ENCODE results near the gene LRRC15. TPM values are rescaled to one million over a fixed set of nuclear protein-coding genes. Genes with fewer than 3 reads are reported as not detected.

LRRC15 gene
- total and polyA plus RNA-seq, 2 experiments from 2014 or later: 0.06 TPM; not detected in 1

GRCh38 chr3:194375473-194376240 lies 6.1 kb upstream of the LRRC15 start:
- Histone ChIP-seq H3K27ac (no peak overlapping the region), H3K4me1 (ENCODE audit: low read depth) (peaks cover 6% of the 10 kb centered on the region), H3K27me3 (no peaks in the 10 kb centered on the region), H3K9me3 (ENCODE audit: low read depth) (no peaks in the 10 kb centered on the region), H3K4me3 (no peak overlapping the region), H3K36me3 (no peaks in the 10 kb centered on the region)
- DNase-seq (ENCODE audit: low read depth in 1 of 2, low spot score in 1 of 2): no peak
- TF ChIP-seq CTCF (IDR thresholded peaks at IDR 0.05; ENCODE audit: low read depth, low read length): no peak

GRCh38 chr3:194374935-194375334 lies 5.4 kb upstream of the LRRC15 start:
- Histone ChIP-seq H3K36me3 (no peaks in the 10 kb centered on the region), H3K27ac (no peak overlapping the region), H3K4me1 (ENCODE audit: low read depth) (peaks cover 4% of the 10 kb centered on the region), H3K27me3 (no peaks in the 10 kb centered on the region), H3K9me3 (ENCODE audit: low read depth) (no peaks in the 10 kb centered on the region), H3K4me3 (no peak overlapping the region)
- TF ChIP-seq CTCF (IDR thresholded peaks at IDR 0.05; ENCODE audit: low read depth, low read length): no peak
- DNase-seq (ENCODE audit: low read depth in 1 of 2, low spot score in 1 of 2): no peak

GRCh38 chr3:194373899-194374298 lies 4.4 kb upstream of the LRRC15 start:
- H3K9me3 ChIP-seq (ENCODE audit: low read depth): no peaks in the 10 kb centered on the region
- DNase-seq (ENCODE audit: low read depth in 1 of 2, low spot score in 1 of 2): no peak
- H3K4me1 ChIP-seq (ENCODE audit: low read depth): no peaks in the 10 kb centered on the region
- H3K4me3 ChIP-seq: no peak overlapping the region
- H3K27ac ChIP-seq: no peak overlapping the region
- peaks cover 8% of the 10 kb centered on the region for H3K27me3 ChIP-seq
- TF ChIP-seq CTCF (IDR thresholded peaks at IDR 0.05; ENCODE audit: low read depth, low read length): no peak
- H3K36me3 ChIP-seq: no peaks in the 10 kb centered on the region

GRCh38 chr3:194373028-194373427 lies 3.5 kb upstream of the LRRC15 start:
- no peak overlapping the region for H3K4me3 ChIP-seq
- no peaks in the 10 kb centered on the region for H3K9me3 ChIP-seq (ENCODE audit: low read depth)
- H3K4me1 ChIP-seq (ENCODE audit: low read depth): no peaks in the 10 kb centered on the region
- H3K27ac ChIP-seq: no peak overlapping the region
- TF ChIP-seq CTCF (IDR thresholded peaks at IDR 0.05; ENCODE audit: low read depth, low read length): no peak
- H3K36me3 ChIP-seq: no peaks in the 10 kb centered on the region
- peaks cover 10% of the 10 kb centered on the region for H3K27me3 ChIP-seq
- DNase-seq (ENCODE audit: low read depth in 1 of 2, low spot score in 1 of 2): no peak

GRCh38 chr3:194370753-194371152 lies 1.2 kb upstream of the LRRC15 start:
- no peak overlapping the region for H3K4me3 ChIP-seq
- H3K27me3 ChIP-seq: peaks cover 10% of the 10 kb centered on the region
- no peak overlapping the region for H3K27ac ChIP-seq
- no peaks in the 10 kb centered on the region for H3K4me1 ChIP-seq (ENCODE audit: low read depth)
- no peaks in the 10 kb centered on the region for H3K9me3 ChIP-seq (ENCODE audit: low read depth)
- no peak for TF ChIP-seq CTCF (IDR thresholded peaks at IDR 0.05; ENCODE audit: low read depth, low read length)
- DNase-seq (ENCODE audit: low read depth in 1 of 2, low spot score in 1 of 2): no peak
- H3K36me3 ChIP-seq: no peaks in the 10 kb centered on the region
